ENCODE data around the gene SEPTIN1.
"Not testable (repeated sequence)": the region's sequence is repeated elsewhere in the genome, so short reads cannot be mapped to it uniquely, and the experiment has no call there.

The SEPTIN1 gene

GRCh38 chr16:30342751-30343490, 39.4 kb downstream of the SEPTIN1 start:
- Histone ChIP-seq H3K27me3 (replicated peaks) (no peaks in the 10 kb centered on the region), H3K36me3 (replicated peaks) (no peaks in the 10 kb centered on the region), H3K4me3 (ENCODE audit: low read depth, low read length) (no peak overlapping the region), H3K27ac (no peak overlapping the region)
- DNase-seq = no peak
- in situ Hi-C loops (cut with HindIII; ENCODE audit: low pct_ligation_motif_present, low sequenced_read_pairs) = no loop called here
- TF ChIP-seq CTCF (IDR thresholded peaks at IDR 0.05; ENCODE audit: low read depth, low read length, missing control alignments) = no peak

GRCh38 chr16:30341971-30342370, 40.4 kb downstream of the SEPTIN1 start:
- in situ Hi-C loops (cut with HindIII; ENCODE audit: low pct_ligation_motif_present, low sequenced_read_pairs) = not testable (repeated sequence)

GRCh38 chr16:30340621-30341020, 41.7 kb downstream of the SEPTIN1 start:
- H3K27me3 ChIP-seq (replicated peaks) = no peaks in the 10 kb centered on the region
- no peak overlapping the region for H3K4me3 ChIP-seq (ENCODE audit: low read depth, low read length)
- no peaks in the 10 kb centered on the region for H3K36me3 ChIP-seq (replicated peaks)
- no peak for TF ChIP-seq CTCF (IDR thresholded peaks at IDR 0.05; ENCODE audit: low read depth, low read length, missing control alignments)
- in situ Hi-C loops (cut with HindIII; ENCODE audit: low pct_ligation_motif_present, low sequenced_read_pairs) = no loop called here
- no peak for DNase-seq
- H3K27ac ChIP-seq = no peak overlapping the region

More at GRCh38 chr16:30341971-30342370, 40.4 kb downstream of the SEPTIN1 start:
- peak; percentile 29 for DNase-seq
- H3K27ac ChIP-seq; H3K27me3 ChIP-seq (replicated peaks); H3K36me3 ChIP-seq (replicated peaks); H3K4me3 ChIP-seq (ENCODE audit: low read depth, low read length): not testable (repeated sequence)
- TF ChIP-seq CTCF (IDR thresholded peaks at IDR 0.05; ENCODE audit: low read depth, low read length, missing control alignments) = peak; percentile 29

- DNase-seq; in situ Hi-C loops (cut with HindIII; ENCODE audit: low pct_ligation_motif_present, low sequenced_read_pairs); H3K27me3 ChIP-seq (replicated peaks); H3K27ac ChIP-seq; H3K4me3 ChIP-seq (ENCODE audit: low read depth, low read length); H3K36me3 ChIP-seq (replicated peaks): not testable (repeated sequence)
Measured at GRCh38 chr16:30338715-30339114, 43.6 kb downstream of the SEPTIN1 start.

- H3K27me3 ChIP-seq (replicated peaks); H3K4me3 ChIP-seq (ENCODE audit: low read depth, low read length); H3K27ac ChIP-seq; in situ Hi-C loops (cut with HindIII; ENCODE audit: low pct_ligation_motif_present, low sequenced_read_pairs); DNase-seq; H3K36me3 ChIP-seq (replicated peaks): not testable (repeated sequence)
Measured at GRCh38 chr16:30337964-30338357, 44.4 kb downstream of the SEPTIN1 start.

- in situ Hi-C loops (cut with HindIII; ENCODE audit: low pct_ligation_motif_present, low sequenced_read_pairs) = no loop called here
- peak overlapping the region; percentile 50 for H3K4me3 ChIP-seq (ENCODE audit: low read depth, low read length)
- H3K27ac ChIP-seq = no peak overlapping the region
- TF ChIP-seq CTCF (IDR thresholded peaks at IDR 0.05; ENCODE audit: low read depth, low read length, missing control alignments) = no peak
- no peaks in the 10 kb centered on the region for H3K36me3 ChIP-seq (replicated peaks)
- H3K27me3 ChIP-seq (replicated peaks) = no peaks in the 10 kb centered on the region
- DNase-seq = no peak
Measured at GRCh38 chr16:30335598-30336474, 46.5 kb downstream of the SEPTIN1 start.

GRCh38 chr16:30335028-30335597, 47.2 kb downstream of the SEPTIN1 start:
- H3K27me3 ChIP-seq (replicated peaks); in situ Hi-C loops (cut with HindIII; ENCODE audit: low pct_ligation_motif_present, low sequenced_read_pairs); H3K36me3 ChIP-seq (replicated peaks): not testable (repeated sequence)
- DNase-seq = peak; percentile 65
- H3K4me3 ChIP-seq (ENCODE audit: low read depth, low read length) = peak overlapping the region; percentile 67
- H3K27ac ChIP-seq = peak overlapping the region; percentile 84

- Histone ChIP-seq H3K27ac (peak overlapping the region; percentile 84), H3K4me3 (ENCODE audit: low read depth, low read length) (peak overlapping the region; percentile 67)
- peak; percentile 62 for DNase-seq
- H3K36me3 ChIP-seq (replicated peaks); H3K27me3 ChIP-seq (replicated peaks); in situ Hi-C loops (cut with HindIII; ENCODE audit: low pct_ligation_motif_present, low sequenced_read_pairs): not testable (repeated sequence)
Measured at GRCh38 chr16:30334473-30334989, 47.8 kb downstream of the SEPTIN1 start.

Measured in brain microvascular endothelial cell (primary cell).